Measurements from ENCODE around the gene RBMS1.
A peak's percentile ranks its signal among the peaks of the same experiment; 100 is the strongest.

Gene RBMS1

GRCh38 chr2:160271171-160272086, 222.2 kb downstream of the RBMS1 start:
- TF ChIP-seq CTCF (conservative IDR thresholded peaks at IDR 0.05; ENCODE audit: control insufficient read depth, insufficient read depth, low read depth, low read length), result no peak
- DNase-seq (ENCODE audit: low read depth), result no peak
- no peak overlapping the region for H3K4me3 ChIP-seq (ENCODE audit: control insufficient read depth, low read depth, low read length)

- DNase-seq (ENCODE audit: low read depth), result no peak
- H3K4me3 ChIP-seq (ENCODE audit: control insufficient read depth, low read depth, low read length), result peak overlapping the region; percentile 42
- TF ChIP-seq CTCF (conservative IDR thresholded peaks at IDR 0.05; ENCODE audit: control insufficient read depth, insufficient read depth, low read depth, low read length), result peak; percentile 19
Observed at GRCh38 chr2:160270571-160271113, 223.0 kb downstream of the RBMS1 start.

GRCh38 chr2:160269803-160270570, 223.6 kb downstream of the RBMS1 start:
- TF ChIP-seq CTCF (conservative IDR thresholded peaks at IDR 0.05; ENCODE audit: control insufficient read depth, insufficient read depth, low read depth, low read length), result peak; percentile 60
- peak; percentile 93 for DNase-seq (ENCODE audit: low read depth)
- peak overlapping the region; percentile 42 for H3K4me3 ChIP-seq (ENCODE audit: control insufficient read depth, low read depth, low read length)

GRCh38 chr2:160269365-160269764, 224.2 kb downstream of the RBMS1 start:
- no peak overlapping the region for H3K4me3 ChIP-seq (ENCODE audit: control insufficient read depth, low read depth, low read length)
- no peak for DNase-seq (ENCODE audit: low read depth)
- TF ChIP-seq CTCF (conservative IDR thresholded peaks at IDR 0.05; ENCODE audit: control insufficient read depth, insufficient read depth, low read depth, low read length), result no peak

- no peak for TF ChIP-seq CTCF (conservative IDR thresholded peaks at IDR 0.05; ENCODE audit: control insufficient read depth, insufficient read depth, low read depth, low read length)
- H3K4me3 ChIP-seq (ENCODE audit: control insufficient read depth, low read depth, low read length), result no peak overlapping the region
- no peak for DNase-seq (ENCODE audit: low read depth)
Observed at GRCh38 chr2:160268151-160268781, 225.3 kb downstream of the RBMS1 start.

- TF ChIP-seq CTCF (conservative IDR thresholded peaks at IDR 0.05; ENCODE audit: control insufficient read depth, insufficient read depth, low read depth, low read length), result no peak
- H3K4me3 ChIP-seq (ENCODE audit: control insufficient read depth, low read depth, low read length), result no peak overlapping the region
- DNase-seq (ENCODE audit: low read depth), result no peak
Observed at GRCh38 chr2:160267692-160268091, 225.9 kb downstream of the RBMS1 start.

Data from fibroblast of mammary gland (primary cell).